ENCODE results near the gene GEN1.

GRCh38 chr2:17756668-17757067 lies 2.7 kb downstream of the GEN1 start:
- TF ChIP-seq CTCF (IDR thresholded peaks at IDR 0.05) (no peak), EZH2 (IDR thresholded peaks at IDR 0.05) (no peak)
